Activated CD4-positive, alpha-beta memory T cell treated with anti-CD3 and anti-CD28 coated beads for 36 hours (primary cell): Measurements from ENCODE around the gene NFIX. TPM values are rescaled to one million over a fixed set of nuclear protein-coding genes. Genes with fewer than 3 reads are reported as not detected.
"Not testable (repeated sequence)": the region's sequence is repeated elsewhere in the genome, so short reads cannot be mapped to it uniquely, and the experiment has no call there.

Experiments
- CTCF ChIA-PET: fragments of 350-600 bp; sonication (Branson Sonifier 250); formaldehyde crosslinking; loops from one replicate; lab custom pipeline; 2021; ENCODE audit warnings: antibody characterized with exemption, inconsistent platforms; lab: Charles Lee
- POLR2A ChIA-PET: fragments of 350-600 bp; sonication (Branson Sonifier 250); formaldehyde crosslinking; loops from one replicate; lab custom pipeline; 2021; ENCODE audit warnings: antibody characterized with exemption; lab: Charles Lee
- DNase-seq: peaks from one replicate; pipeline ENCODE4 v3.0.0-alpha.2; 2020
- H3K27ac Mint-ChIP-seq: one replicate; pipeline ENCODE4 v1.8.0; 2021; ENCODE audit warnings: mixed read lengths
- H3K27me3 Mint-ChIP-seq: one replicate; pipeline ENCODE4 v1.8.0; 2021; ENCODE audit warnings: mixed read lengths
- H3K36me3 Mint-ChIP-seq: one replicate; pipeline ENCODE4 v1.8.0; 2021; ENCODE audit warnings: mixed read lengths
- H3K4me1 Mint-ChIP-seq: one replicate; pipeline ENCODE4 v1.8.0; 2021; ENCODE audit warnings: low read depth, mixed read lengths
- H3K4me3 Mint-ChIP-seq: one replicate; pipeline ENCODE4 v1.8.0; 2021; ENCODE audit warnings: mild to moderate bottlenecking, mixed read lengths
- H3K9me3 Mint-ChIP-seq: one replicate; pipeline ENCODE4 v1.8.0; 2021; ENCODE audit warnings: mixed read lengths
- intact Hi-C: fragments of 100-400 bp; cut with micrococcal nuclease; formaldehyde crosslinking; loops from one replicate; pipeline ENCODE4 v1.15.1; 2023
- total RNA-seq, 2 experiments: library from RNA; stranded (reverse); gene quantifications; one replicate each; pipeline ENCODE4 v1.2.3, GENCODE V29; 2021

NFIX gene
- total RNA-seq, 2 experiments from 2014 or later: 1.6 to 2.0 TPM

GRCh38 chr19:12965017-12965811 is 30.1 kb upstream of the NFIX start:
- ChIA-PET POLR2A (interaction anchor here (0.6 to 1.6 kb wide), 6 partner anchors 9 to 190 kb away, joined by 3 to 10 read pairs (median 4); partner anchors contain the start of genes CALR and FARSA), CTCF (interaction anchor here (0.6 to 6.9 kb wide), 70 partner anchors 11 to 1124 kb away, joined by 3 to 107 read pairs (median 4); partner anchors contain the start of genes CALR, DNASE2, FARSA and GADD45GIP1)
- no peaks in the 10 kb centered on the region for H3K36me3 Mint-ChIP-seq
- peak overlapping the region; percentile 86 for H3K4me3 Mint-ChIP-seq
- DNase-seq: peak; percentile 91
- H3K9me3 Mint-ChIP-seq: no peaks in the 10 kb centered on the region
- intact Hi-C loops: loop anchor here (1.0 to 2.0 kb wide), 2 partner anchors 32 to 80 kb away; partner anchors contain the start of gene FARSA
- H3K27ac Mint-ChIP-seq: peak overlapping the region; percentile 81
- no peaks in the 10 kb centered on the region for H3K27me3 Mint-ChIP-seq
- peaks cover 10% of the 10 kb centered on the region for H3K4me1 Mint-ChIP-seq

GRCh38 chr19:12965812-12966135 is 29.5 kb upstream of the NFIX start:
- ChIA-PET POLR2A (interaction anchor here (0.6 to 1.6 kb wide), 6 partner anchors 9 to 190 kb away, joined by 3 to 10 read pairs (median 4); partner anchors contain the start of genes CALR and FARSA), CTCF (interaction anchor here (0.8 to 6.9 kb wide), 69 partner anchors 11 to 1123 kb away, joined by 3 to 107 read pairs (median 5); partner anchors contain the start of genes CALR, DNASE2, FARSA and GADD45GIP1)
- no peaks in the 10 kb centered on the region for H3K27me3 Mint-ChIP-seq
- no peak overlapping the region for H3K27ac Mint-ChIP-seq
- H3K4me3 Mint-ChIP-seq: peak overlapping the region; percentile 54
- no peaks in the 10 kb centered on the region for H3K9me3 Mint-ChIP-seq
- peaks cover 13% of the 10 kb centered on the region for H3K4me1 Mint-ChIP-seq
- intact Hi-C loops: loop anchor here (1.0 to 2.0 kb wide), 2 partner anchors 33 to 80 kb away; partner anchors contain the start of gene FARSA
- DNase-seq: no peak
- H3K36me3 Mint-ChIP-seq: no peaks in the 10 kb centered on the region

- intact Hi-C loops: no loop called here
- H3K36me3 Mint-ChIP-seq: no peaks in the 10 kb centered on the region
- no peak overlapping the region for H3K4me3 Mint-ChIP-seq
Observed at GRCh38 chr19:12967907-12968306, 27.4 kb upstream of the NFIX start.

GRCh38 chr19:12969292-12969988 is 25.8 kb upstream of the NFIX start, which contains the start of gene DAND5:
DAND5 (plus strand) TSS chr19:12969576; CDS start chr19:12969661, 85 bp downstream.
- DNase-seq: no peak
- ChIA-PET POLR2A (no interaction called here), CTCF (interaction anchor here (1.0 to 6.9 kb wide), 3 partner anchors 8 to 123 kb away, joined by 3 to 107 read pairs (median 5); no protein-coding TSS in a partner anchor)
- Mint-ChIP-seq H3K4me1 (peaks cover 13% of the 10 kb centered on the region), H3K27me3 (no peaks in the 10 kb centered on the region), H3K36me3 (no peaks in the 10 kb centered on the region), H3K4me3 (no peak within 1 kb of the TSS), H3K27ac (no peak within 1 kb of the TSS), H3K9me3 (no peaks in the 10 kb centered on the region)
- intact Hi-C loops: no loop called here

More at GRCh38 chr19:12967907-12968306, 27.4 kb upstream of the NFIX start:
- CTCF ChIA-PET: interaction anchor here (0.6 to 6.9 kb wide), 6 partner anchors 10 to 219 kb away, joined by 3 to 107 read pairs (median 6); no protein-coding TSS in a partner anchor
- H3K27me3 Mint-ChIP-seq: no peaks in the 10 kb centered on the region
- H3K9me3 Mint-ChIP-seq: no peaks in the 10 kb centered on the region
- H3K4me1 Mint-ChIP-seq: peaks cover 13% of the 10 kb centered on the region
- H3K27ac Mint-ChIP-seq: no peak overlapping the region
- DNase-seq: no peak
- POLR2A ChIA-PET: interaction anchor here (0.6 kb wide), 2 partner anchors 36 to 1238 kb away, joined by 3 to 4 read pairs; partner anchors contain the start of gene ADGRL1

GRCh38 chr19:12970070-12970820 is 25.0 kb upstream of the NFIX start:
- DNase-seq: no peak
- ChIA-PET POLR2A (interaction anchor here (0.7 kb wide), 1 partner anchor 599 kb away, joined by 3 read pairs; no protein-coding TSS in a partner anchor), CTCF (interaction anchor here (1.0 to 6.9 kb wide), 3 partner anchors 7 to 123 kb away, joined by 3 to 107 read pairs (median 5); no protein-coding TSS in a partner anchor)
- Mint-ChIP-seq H3K4me3 (no peak overlapping the region), H3K27me3 (no peaks in the 10 kb centered on the region), H3K27ac (no peak overlapping the region), H3K36me3 (no peaks in the 10 kb centered on the region), H3K9me3 (no peaks in the 10 kb centered on the region), H3K4me1 (peaks cover 10% of the 10 kb centered on the region)
- intact Hi-C loops: loop anchor here (10.0 kb wide), 1 partner anchor 295 kb away; no protein-coding TSS in a partner anchor

GRCh38 chr19:12973236-12973635 is 22.0 kb upstream of the NFIX start:
- H3K9me3 Mint-ChIP-seq: no peaks in the 10 kb centered on the region
- peaks cover 9% of the 10 kb centered on the region for H3K4me1 Mint-ChIP-seq
- H3K27me3 Mint-ChIP-seq: peaks cover 8% of the 10 kb centered on the region
- ChIA-PET POLR2A (no interaction called here), CTCF (interaction anchor here (1.0 to 8.6 kb wide), 2 partner anchors 7 to 121 kb away, joined by 3 to 104 read pairs; no protein-coding TSS in a partner anchor)
- intact Hi-C loops: loop anchor here (10.0 kb wide), 1 partner anchor 292 kb away; no protein-coding TSS in a partner anchor
- H3K4me3 Mint-ChIP-seq: no peak overlapping the region
- H3K36me3 Mint-ChIP-seq: no peaks in the 10 kb centered on the region
- DNase-seq: no peak
- no peak overlapping the region for H3K27ac Mint-ChIP-seq

- Mint-ChIP-seq H3K9me3 (no peaks in the 10 kb centered on the region), H3K4me1 (peaks cover 9% of the 10 kb centered on the region), H3K27me3 (peaks cover 8% of the 10 kb centered on the region), H3K4me3 (no peak overlapping the region), H3K27ac (no peak overlapping the region), H3K36me3 (no peaks in the 10 kb centered on the region)
- POLR2A ChIA-PET: no interaction called here
- intact Hi-C loops: loop anchor here (10.0 kb wide), 1 partner anchor 290 kb away; no protein-coding TSS in a partner anchor
- CTCF ChIA-PET: interaction anchor here (0.7 to 12.8 kb wide), 3 partner anchors 8 to 86 kb away, joined by 3 to 268 read pairs (median 104); no protein-coding TSS in a partner anchor
- DNase-seq: no peak
Observed at GRCh38 chr19:12974301-12975220, 20.7 kb upstream of the NFIX start.

GRCh38 chr19:12975221-12975741 is 20.0 kb upstream of the NFIX start:
- H3K4me3 Mint-ChIP-seq: no peak overlapping the region
- intact Hi-C loops: loop anchor here (10.0 kb wide), 1 partner anchor 290 kb away; no protein-coding TSS in a partner anchor
- H3K27me3 Mint-ChIP-seq: peaks cover 8% of the 10 kb centered on the region
- peaks cover 3% of the 10 kb centered on the region for H3K4me1 Mint-ChIP-seq
- no peak overlapping the region for H3K27ac Mint-ChIP-seq
- H3K36me3 Mint-ChIP-seq: no peaks in the 10 kb centered on the region
- H3K9me3 Mint-ChIP-seq: no peaks in the 10 kb centered on the region
- ChIA-PET POLR2A (no interaction called here), CTCF (interaction anchor here (2.9 to 12.8 kb wide), 4 partner anchors 9 to 118 kb away, joined by 40 to 268 read pairs (median 143); no protein-coding TSS in a partner anchor)
- no peak for DNase-seq

GRCh38 chr19:12976109-12976508 is 19.2 kb upstream of the NFIX start:
- H3K36me3 Mint-ChIP-seq, H3K4me3 Mint-ChIP-seq, H3K27ac Mint-ChIP-seq, H3K9me3 Mint-ChIP-seq, H3K27me3 Mint-ChIP-seq, POLR2A ChIA-PET, H3K4me1 Mint-ChIP-seq, DNase-seq: not testable (repeated sequence)
- CTCF ChIA-PET: interaction anchor here (0.7 to 12.8 kb wide), 6 partner anchors 10 to 142 kb away, joined by 3 to 268 read pairs (median 72); no protein-coding TSS in a partner anchor
- intact Hi-C loops: loop anchor here (10.0 kb wide), 1 partner anchor 289 kb away; no protein-coding TSS in a partner anchor

- ChIA-PET POLR2A (no interaction called here), CTCF (interaction anchor here (0.6 to 12.8 kb wide), 7 partner anchors 14 to 215 kb away, joined by 3 to 268 read pairs (median 4); no protein-coding TSS in a partner anchor)
- H3K4me1 Mint-ChIP-seq: no peaks in the 10 kb centered on the region
- no peak overlapping the region for H3K27ac Mint-ChIP-seq
- no peak for DNase-seq
- no peaks in the 10 kb centered on the region for H3K36me3 Mint-ChIP-seq
- peaks cover 8% of the 10 kb centered on the region for H3K27me3 Mint-ChIP-seq
- H3K9me3 Mint-ChIP-seq: no peaks in the 10 kb centered on the region
- no peak overlapping the region for H3K4me3 Mint-ChIP-seq
- intact Hi-C loops: loop anchor here (5.0 to 10.0 kb wide), 2 partner anchors 52 to 285 kb away; no protein-coding TSS in a partner anchor
Observed at GRCh38 chr19:12979974-12980373, 15.3 kb upstream of the NFIX start.
